Measurements from ENCODE around the gene IYD.
"Not testable (repeated sequence)": the region's sequence is repeated elsewhere in the genome, so short reads cannot be mapped to it uniquely, and the experiment has no call there.

Gene IYD

DNA sequence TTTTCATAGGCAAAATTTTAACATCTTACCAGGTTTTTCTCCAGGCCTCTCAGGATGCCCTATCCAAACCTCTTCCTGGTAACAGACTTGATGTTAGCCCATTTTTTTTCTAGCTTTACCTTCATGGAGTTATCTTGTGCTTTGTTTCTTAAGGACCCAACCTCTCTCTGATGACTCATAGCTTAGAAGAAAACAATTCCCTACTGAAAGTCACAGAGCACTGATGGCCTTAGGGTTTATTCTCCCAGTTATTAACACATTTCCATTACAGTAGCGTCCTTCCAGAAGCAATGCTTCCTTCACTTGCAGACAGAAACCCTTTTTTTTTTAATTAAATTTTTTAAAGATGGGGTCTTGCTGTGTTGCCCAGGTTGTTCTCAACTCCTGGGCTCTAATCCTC, 79.4 kb downstream of the IYD start:
- Histone ChIP-seq H4K20me1 (ENCODE audit: insufficient read depth) (no peaks in the 10 kb centered on the region), H3K36me3 (ENCODE audit: insufficient read depth) (no peaks in the 10 kb centered on the region), H3K79me2 (ENCODE audit: insufficient read depth, low read depth) (no peaks in the 10 kb centered on the region), H2AFZ (ENCODE audit: low read depth) (no peak overlapping the region), H3K27ac (no peak overlapping the region), H3K4me3 (IDR thresholded peaks at IDR 0.05; ENCODE audit: insufficient read depth, low read depth, low read length) (no peak overlapping the region), H3K9ac (no peak overlapping the region), H3K4me1 (ENCODE audit: low read depth, poor library complexity, severe bottlenecking) (no peaks in the 10 kb centered on the region), H3K4me2 (no peak overlapping the region), H3K27me3 (ENCODE audit: insufficient read depth, low read depth) (no peaks in the 10 kb centered on the region)
- no peak for TF ChIP-seq CTCF (conservative IDR thresholded peaks at IDR 0.05; ENCODE audit: low read depth, low read length)

DNA sequence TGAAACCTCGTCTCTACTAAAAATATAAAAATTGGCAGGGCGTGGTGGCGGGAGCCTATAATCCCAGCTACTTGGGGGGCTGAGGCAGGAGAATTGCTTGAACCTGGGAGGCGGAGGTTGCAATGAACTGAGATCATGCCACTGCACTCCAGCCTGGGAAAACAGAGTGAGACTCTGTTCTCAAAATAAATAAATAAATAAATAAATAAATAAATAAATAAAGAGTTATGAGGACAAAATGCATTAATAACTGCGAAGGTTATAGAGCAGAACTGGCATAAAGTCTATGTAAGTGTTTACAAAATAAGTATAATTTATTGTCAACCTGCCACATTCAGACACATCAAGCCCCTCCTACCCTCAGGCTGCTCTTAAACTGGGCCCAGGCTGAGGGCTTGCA, 80.2 kb downstream of the IYD start:
- H2AFZ ChIP-seq (ENCODE audit: low read depth); H3K79me2 ChIP-seq (ENCODE audit: insufficient read depth, low read depth); H3K27ac ChIP-seq; H3K36me3 ChIP-seq (ENCODE audit: insufficient read depth); H3K27me3 ChIP-seq (ENCODE audit: insufficient read depth, low read depth); H3K4me3 ChIP-seq (IDR thresholded peaks at IDR 0.05; ENCODE audit: insufficient read depth, low read depth, low read length); H4K20me1 ChIP-seq (ENCODE audit: insufficient read depth); H3K9ac ChIP-seq; H3K4me1 ChIP-seq (ENCODE audit: low read depth, poor library complexity, severe bottlenecking); H3K4me2 ChIP-seq: not testable (repeated sequence)

- Histone ChIP-seq H4K20me1 (ENCODE audit: insufficient read depth) (no peaks in the 10 kb centered on the region), H2AFZ (ENCODE audit: low read depth) (no peak overlapping the region), H3K4me3 (IDR thresholded peaks at IDR 0.05; ENCODE audit: insufficient read depth, low read depth, low read length) (no peak overlapping the region), H3K4me1 (ENCODE audit: low read depth, poor library complexity, severe bottlenecking) (no peaks in the 10 kb centered on the region), H3K27me3 (ENCODE audit: insufficient read depth, low read depth) (no peaks in the 10 kb centered on the region), H3K79me2 (ENCODE audit: insufficient read depth, low read depth) (no peaks in the 10 kb centered on the region), H3K4me2 (no peak overlapping the region), H3K9ac (no peak overlapping the region), H3K36me3 (ENCODE audit: insufficient read depth) (no peaks in the 10 kb centered on the region), H3K27ac (no peak overlapping the region)
- TF ChIP-seq CTCF (conservative IDR thresholded peaks at IDR 0.05; ENCODE audit: low read depth, low read length), result no peak
Observed at GRCh38 chr6:150450918-150451317, 82.1 kb downstream of the IYD start.

- Histone ChIP-seq H2AFZ (ENCODE audit: low read depth) (no peak overlapping the region), H3K27ac (no peak overlapping the region), H3K4me1 (ENCODE audit: low read depth, poor library complexity, severe bottlenecking) (no peaks in the 10 kb centered on the region), H3K4me3 (IDR thresholded peaks at IDR 0.05; ENCODE audit: insufficient read depth, low read depth, low read length) (no peak overlapping the region), H3K4me2 (no peak overlapping the region), H3K79me2 (ENCODE audit: insufficient read depth, low read depth) (no peaks in the 10 kb centered on the region), H3K27me3 (ENCODE audit: insufficient read depth, low read depth) (no peaks in the 10 kb centered on the region), H3K36me3 (ENCODE audit: insufficient read depth) (no peaks in the 10 kb centered on the region), H3K9ac (no peak overlapping the region), H4K20me1 (ENCODE audit: insufficient read depth) (no peaks in the 10 kb centered on the region)
- TF ChIP-seq CTCF (conservative IDR thresholded peaks at IDR 0.05; ENCODE audit: low read depth, low read length), result no peak
Observed at GRCh38 chr6:150451807-150452427, 83.1 kb downstream of the IYD start.

DNA sequence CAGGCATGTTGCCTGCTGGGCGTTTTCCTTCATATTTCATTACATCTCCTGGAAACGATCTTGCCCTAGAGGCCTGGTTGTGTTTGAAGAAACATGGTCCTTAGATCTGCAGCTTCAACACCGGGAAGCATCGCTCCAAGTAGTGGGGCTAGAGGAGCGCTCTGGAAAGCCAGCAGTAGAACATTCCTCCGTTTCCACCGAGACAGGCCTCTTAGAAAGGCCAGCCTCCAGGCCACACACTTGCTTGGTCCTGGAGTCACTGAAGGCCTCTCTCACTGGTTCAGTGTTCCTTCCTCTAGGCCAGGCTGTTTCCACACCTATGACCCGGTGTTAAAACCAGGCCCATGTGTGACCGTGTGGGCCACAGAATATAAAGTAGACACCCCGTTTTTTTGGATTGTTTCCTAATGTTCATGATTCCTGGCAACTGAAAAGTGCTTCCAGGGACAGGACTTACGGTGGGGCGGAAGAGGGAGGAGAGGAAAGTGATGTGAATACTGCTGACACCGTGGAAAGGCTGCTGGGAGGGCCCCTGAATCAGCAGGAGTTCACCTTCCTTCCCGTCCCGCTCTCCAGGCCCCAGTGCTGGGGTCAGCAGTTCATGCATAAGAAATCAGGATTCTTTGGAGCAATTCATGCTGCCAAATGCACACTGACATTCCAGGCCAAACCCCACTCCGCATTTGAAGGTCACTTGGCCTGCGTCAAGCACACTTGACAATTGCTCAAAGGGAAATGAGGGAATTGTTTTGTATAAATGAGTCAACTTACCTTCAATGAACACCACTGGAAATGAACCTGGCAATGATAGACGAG, 83.8 kb downstream of the IYD start:
- no peak overlapping the region for H3K4me2 ChIP-seq
- no peaks in the 10 kb centered on the region for H3K36me3 ChIP-seq (ENCODE audit: insufficient read depth)
- no peak overlapping the region for H3K27ac ChIP-seq
- no peak overlapping the region for H3K4me3 ChIP-seq (IDR thresholded peaks at IDR 0.05; ENCODE audit: insufficient read depth, low read depth, low read length)
- H3K4me1 ChIP-seq (ENCODE audit: low read depth, poor library complexity, severe bottlenecking), result no peaks in the 10 kb centered on the region
- no peak for TF ChIP-seq CTCF (conservative IDR thresholded peaks at IDR 0.05; ENCODE audit: low read depth, low read length)
- H2AFZ ChIP-seq (ENCODE audit: low read depth), result no peak overlapping the region
- no peaks in the 10 kb centered on the region for H4K20me1 ChIP-seq (ENCODE audit: insufficient read depth)
- no peaks in the 10 kb centered on the region for H3K27me3 ChIP-seq (ENCODE audit: insufficient read depth, low read depth)
- no peaks in the 10 kb centered on the region for H3K79me2 ChIP-seq (ENCODE audit: insufficient read depth, low read depth)
- H3K9ac ChIP-seq, result no peak overlapping the region

Data from KMS-11 (cell line).